Thyroid gland (tissue), 4 donors: ENCODE results near the gene TC2N. TPM values are rescaled to one million over a fixed set of nuclear protein-coding genes. Genes with fewer than 3 reads are reported as not detected.
A peak's percentile ranks its signal among the peaks of the same experiment; 100 is the strongest.

Experiments used
- DNase-seq, 2 donors: peaks; one replicate each; pipeline ENCODE4 v3.0.0-alpha.2; 2019
- H3K27ac ChIP-seq, 3 donors: fragments of 200-600 bp; sonication (generic); 1 replicate in 2 of 3; 2 replicates in 1 of 3; pipeline ENCODE4 v1.5.1; 2016 to 2019; ENCODE audit warnings: mild to moderate bottlenecking in 1 of 3, moderate library complexity in 1 of 3
- H3K27me3 ChIP-seq: fragments of 200-600 bp; sonication (generic); one replicate; pipeline ENCODE4 v1.5.1; 2019
- H3K36me3 ChIP-seq, 2 donors: fragments of 200-600 bp; sonication (generic); one replicate each; pipeline ENCODE4 v1.5.1; 2016 to 2019
- H3K4me1 ChIP-seq, 2 donors: fragments of 200-600 bp; sonication (generic); one replicate each; pipeline ENCODE4 v1.5.1; 2017 to 2019
- H3K4me3 ChIP-seq, 3 donors: fragments of 200-600 bp; sonication (generic); replicated peaks in 1 of 3; 1 replicate in 2 of 3; 2 replicates in 1 of 3; pipeline ENCODE4 v1.5.1; 2016; ENCODE audit warnings: mild to moderate bottlenecking in 1 of 3
- H3K9me3 ChIP-seq: fragments of 200-600 bp; sonication (generic); one replicate; pipeline ENCODE4 v1.5.1; 2017
- POLR2A ChIP-seq, 2 donors: fragments of 450-650 bp; IDR thresholded peaks; one replicate each; pipeline ENCODE4 v1.6.1; 2017; ENCODE audit warnings: antibody characterized with exemption in 2 of 2, mild to moderate bottlenecking in 2 of 2, moderate library complexity in 1 of 2
- whole genome bisulfite sequencing, 2 donors: methylation state at CpG; one replicate each; pipeline ENCODE4 v1.1.5; 2017; 5-methylcytosine and 5-hydroxymethylcytosine counted together
- intact Hi-C: fragments of 100-400 bp; cut with DNase I; formaldehyde crosslinking; loops from one replicate; pipeline ENCODE4 v1.15.1; 2023
- total RNA-seq, 4 donors: library from RNA; depleted of rRNA; stranded (reverse); fragments of >200 nt; gene quantifications; one replicate each; pipeline ENCODE4 v1.2.3, GENCODE V29; 2016
- TF ChIP-seq, protein P1 (sequence below), 6 experiments: fragments of 200-600 bp in 3 of 6; fragments of 450-650 bp in 3 of 6; sonication (generic) in 3 of 6; IDR thresholded peaks; one replicate each; pipeline ENCODE4 v1.5.1; 2016 to 2019; ENCODE audit warnings: antibody characterized with exemption in 6 of 6, mild to moderate bottlenecking in 2 of 6, inconsistent platforms in 1 of 6, moderate library complexity in 1 of 6

Gene TC2N
- 100 to 1,000 TPM in 1 of 4 donors, 10 to 100 TPM in 3; 57.5 to 102 (median 78.0) TPM for total RNA-seq

DNA sequence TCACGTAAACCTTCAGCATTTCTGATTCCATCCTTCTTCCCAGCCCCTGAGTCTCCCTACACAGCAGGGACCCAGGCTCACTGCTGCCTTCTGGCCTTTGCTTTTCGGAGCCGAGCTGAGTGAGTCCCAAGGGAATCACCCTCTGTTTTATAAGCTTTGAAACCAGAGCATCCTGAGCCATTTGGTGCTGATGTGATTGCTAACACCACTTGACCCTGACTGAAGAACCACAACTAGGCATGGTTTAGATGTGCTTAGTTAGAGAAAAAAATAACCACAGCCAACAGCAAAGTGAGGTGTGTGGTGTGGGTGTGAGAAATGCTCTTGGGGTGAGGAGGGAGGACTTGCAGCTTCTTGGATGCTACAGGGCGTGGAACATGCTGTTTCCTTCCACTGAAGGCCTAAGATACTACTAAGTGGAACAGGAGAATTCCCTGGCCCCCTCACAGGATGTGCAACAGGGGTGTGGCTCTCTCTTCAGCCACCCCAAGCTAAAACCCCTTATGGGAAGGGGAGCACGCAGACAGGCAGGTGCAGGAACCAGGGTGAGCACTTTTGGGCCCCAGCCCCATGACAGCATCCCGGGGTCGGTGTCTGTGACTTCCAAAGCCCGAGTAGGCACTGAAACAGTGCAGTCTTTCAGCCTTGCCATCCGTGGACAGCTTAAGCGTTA is at the start of gene TC2N:
Gene TC2N (minus strand): TSS at position 221 of the 673 bp plus-strand sequence. CDS start 53,767 bp downstream, outside the sequence.
- intact Hi-C loops, result no loop called here
- Histone ChIP-seq H3K27me3 (no peaks in the 10 kb centered on the region), H3K36me3 (no peaks in the 10 kb centered on the region), H3K4me1 (peaks cover 3 to 5% of the 10 kb centered on the region in 2 donors), H3K9me3 (no peaks in the 10 kb centered on the region), H3K27ac (no peak within 1 kb of the TSS), H3K4me3 (no peak within 1 kb of the TSS)
- TF ChIP-seq, protein P1, sequence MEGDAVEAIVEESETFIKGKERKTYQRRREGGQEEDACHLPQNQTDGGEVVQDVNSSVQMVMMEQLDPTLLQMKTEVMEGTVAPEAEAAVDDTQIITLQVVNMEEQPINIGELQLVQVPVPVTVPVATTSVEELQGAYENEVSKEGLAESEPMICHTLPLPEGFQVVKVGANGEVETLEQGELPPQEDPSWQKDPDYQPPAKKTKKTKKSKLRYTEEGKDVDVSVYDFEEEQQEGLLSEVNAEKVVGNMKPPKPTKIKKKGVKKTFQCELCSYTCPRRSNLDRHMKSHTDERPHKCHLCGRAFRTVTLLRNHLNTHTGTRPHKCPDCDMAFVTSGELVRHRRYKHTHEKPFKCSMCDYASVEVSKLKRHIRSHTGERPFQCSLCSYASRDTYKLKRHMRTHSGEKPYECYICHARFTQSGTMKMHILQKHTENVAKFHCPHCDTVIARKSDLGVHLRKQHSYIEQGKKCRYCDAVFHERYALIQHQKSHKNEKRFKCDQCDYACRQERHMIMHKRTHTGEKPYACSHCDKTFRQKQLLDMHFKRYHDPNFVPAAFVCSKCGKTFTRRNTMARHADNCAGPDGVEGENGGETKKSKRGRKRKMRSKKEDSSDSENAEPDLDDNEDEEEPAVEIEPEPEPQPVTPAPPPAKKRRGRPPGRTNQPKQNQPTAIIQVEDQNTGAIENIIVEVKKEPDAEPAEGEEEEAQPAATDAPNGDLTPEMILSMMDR (IDR thresholded peaks at IDR 0.05), result no peak
- TF ChIP-seq POLR2A (IDR thresholded peaks at IDR 0.05), result no peak
- no peak for DNase-seq
- WGBS, 2 donors, result 92 to 93% methylated on average over 7 to 10 of the region's 10 CpGs

DNA sequence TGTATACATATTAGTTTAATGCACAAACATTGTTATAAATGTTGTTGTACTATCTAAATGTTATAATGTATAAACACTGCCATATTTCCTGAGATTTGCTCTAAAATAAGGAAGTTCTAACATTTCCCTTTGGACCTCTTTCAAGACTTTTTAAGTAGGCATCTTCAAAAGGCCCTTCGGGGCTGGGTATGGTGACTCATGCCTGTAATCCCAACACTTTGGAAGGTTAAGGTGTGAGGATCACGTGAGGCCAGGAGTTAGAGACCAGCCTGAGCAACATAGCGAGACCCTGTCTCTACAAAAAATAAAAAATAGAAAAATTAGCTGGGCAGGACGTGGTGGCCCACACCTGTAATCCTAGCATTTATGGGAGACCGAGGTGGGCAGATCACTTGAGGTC is 44.7 kb upstream of the TC2N start:
- intact Hi-C loops, result loop anchor here (5.0 kb wide), 1 partner anchor 265 kb away; no protein-coding TSS in a partner anchor

DNA sequence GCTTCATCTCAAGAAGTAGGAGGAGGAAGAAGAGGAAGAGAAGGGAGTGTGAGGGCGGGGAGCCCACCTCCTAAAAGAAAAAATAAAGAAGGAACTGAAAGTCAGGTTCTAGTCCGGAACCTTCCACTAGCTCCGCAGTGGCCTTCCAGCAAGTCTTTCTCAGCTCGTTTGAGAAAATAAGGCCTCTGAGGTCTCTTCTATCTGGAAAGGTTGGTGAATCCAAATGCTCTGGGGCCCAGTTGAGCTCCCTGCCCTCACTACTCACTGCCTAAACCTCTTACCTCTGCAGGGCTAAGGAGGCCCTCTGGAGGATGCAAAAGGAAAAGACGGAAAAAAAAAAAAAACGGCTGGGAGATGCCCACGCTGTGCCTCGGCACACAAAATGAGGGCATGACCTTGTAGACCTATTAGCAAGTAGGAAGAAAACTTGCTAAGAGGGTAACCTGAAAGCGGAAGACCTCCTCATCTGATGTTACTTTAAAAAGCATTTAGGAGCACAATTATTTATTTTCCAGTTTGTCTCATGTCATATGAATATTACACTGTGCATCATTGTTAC is 44.2 kb upstream of the TC2N start:
- H3K27ac ChIP-seq, result no peak overlapping the region

More for the DNA sequence above, 44.7 kb upstream of the TC2N start:
- H3K36me3 ChIP-seq, result no peaks in the 10 kb centered on the region
- no peaks in the 10 kb centered on the region for H3K9me3 ChIP-seq
- no peak overlapping the region for H3K27ac ChIP-seq
- TF ChIP-seq POLR2A (IDR thresholded peaks at IDR 0.05), result no peak
- TF ChIP-seq, protein P1 (IDR thresholded peaks at IDR 0.05), result no peak
- no peaks in the 10 kb centered on the region for H3K4me1 ChIP-seq
- no peaks in the 10 kb centered on the region for H3K27me3 ChIP-seq
- 79 to 80% methylated on average over 5 of the region's 5 CpGs for WGBS, 2 donors
- H3K4me3 ChIP-seq, result no peak overlapping the region
- DNase-seq, result no peak

DNA sequence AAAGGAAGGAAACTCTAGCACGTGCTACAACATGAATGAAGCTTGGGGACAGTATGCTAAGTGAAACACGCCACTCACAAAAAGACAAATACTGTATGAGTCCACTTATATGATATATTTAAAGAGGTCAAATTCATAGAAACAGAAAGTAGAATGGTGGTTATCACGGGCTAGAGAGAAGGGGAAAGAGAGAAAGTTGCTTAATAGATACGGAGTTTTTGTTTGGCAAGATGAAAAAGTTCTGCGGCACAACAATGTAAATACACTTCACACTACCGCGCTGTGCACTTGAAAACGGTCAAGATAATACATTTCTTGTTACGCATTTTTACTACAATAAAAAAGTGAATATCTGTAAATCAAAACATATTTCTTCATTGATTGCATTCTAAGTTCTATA is 42.9 kb upstream of the TC2N start:
- DNase-seq, result no peak
- no peak overlapping the region for H3K4me3 ChIP-seq
- no peak overlapping the region for H3K27ac ChIP-seq
- H3K27me3 ChIP-seq, result no peaks in the 10 kb centered on the region
- WGBS, 2 donors, result 93 to 94% methylated on average over 9 of the region's 9 CpGs
- H3K36me3 ChIP-seq, result no peaks in the 10 kb centered on the region
- no peak for TF ChIP-seq POLR2A (IDR thresholded peaks at IDR 0.05)
- TF ChIP-seq, protein P1 (IDR thresholded peaks at IDR 0.05), result no peak
- intact Hi-C loops, result loop anchor here (5.0 kb wide), 1 partner anchor 263 kb away; no protein-coding TSS in a partner anchor
- H3K4me1 ChIP-seq, result no peaks in the 10 kb centered on the region
- H3K9me3 ChIP-seq, result no peaks in the 10 kb centered on the region

More for the DNA sequence above, 44.2 kb upstream of the TC2N start:
- Histone ChIP-seq H3K27me3 (no peaks in the 10 kb centered on the region), H3K4me1 (no peaks in the 10 kb centered on the region), H3K9me3 (no peaks in the 10 kb centered on the region), H3K4me3 (no peak overlapping the region), H3K36me3 (no peaks in the 10 kb centered on the region)
- intact Hi-C loops, result loop anchor here (5.0 kb wide), 1 partner anchor 264 kb away; no protein-coding TSS in a partner anchor
- 38 to 47% methylated on average over 9 of the region's 9 CpGs for WGBS, 2 donors
- TF ChIP-seq POLR2A (IDR thresholded peaks at IDR 0.05), result no peak
- TF ChIP-seq, protein P1 (IDR thresholded peaks at IDR 0.05), result peak in 5 of 6 experiments; percentile 24 to 82 (median 52)
- peak; percentile 38 to 47 for DNase-seq

DNA sequence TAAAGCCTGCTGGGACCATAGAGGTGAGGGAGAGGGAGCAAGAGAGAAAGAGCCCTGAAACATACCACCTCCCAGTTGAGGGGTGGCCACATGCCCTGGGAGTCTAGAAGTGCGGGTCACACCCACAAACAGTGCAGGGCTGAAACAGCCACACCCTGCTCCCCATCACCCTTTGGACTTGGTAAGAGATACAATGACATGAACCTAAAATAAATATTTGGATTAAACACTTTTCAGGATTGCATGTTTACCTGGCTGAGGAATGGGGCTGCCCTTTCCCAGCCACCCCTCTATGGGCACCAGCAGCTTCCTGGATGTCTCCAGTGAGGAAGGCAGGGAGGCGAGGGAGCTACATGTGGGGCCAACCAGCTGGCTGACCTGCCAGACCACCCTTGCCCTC is 39.0 kb upstream of the TC2N start:
- no peak overlapping the region for H3K4me3 ChIP-seq
- intact Hi-C loops, result no loop called here
- H3K4me1 ChIP-seq, result no peaks in the 10 kb centered on the region
- DNase-seq, result no peak
- H3K27me3 ChIP-seq, result no peaks in the 10 kb centered on the region
- H3K27ac ChIP-seq, result no peak overlapping the region
- TF ChIP-seq POLR2A (IDR thresholded peaks at IDR 0.05), result no peak
- TF ChIP-seq, protein P1 (IDR thresholded peaks at IDR 0.05), result no peak
- H3K36me3 ChIP-seq, result no peaks in the 10 kb centered on the region
- no peaks in the 10 kb centered on the region for H3K9me3 ChIP-seq
- WGBS, 2 donors, result 97 to 100% methylated on average over 2 of the region's 2 CpGs
